Measurements from ENCODE around the gene PPP4R2. TPM values are rescaled to one million over a fixed set of nuclear protein-coding genes. Genes with fewer than 3 reads are reported as not detected.

PPP4R2 gene
- total and polyA plus RNA-seq, 2 donors (not counting 3 experiments of a cell fraction or from before 2014, with no cell fraction given): 6.5 to 74.4 TPM

- no peaks in the 10 kb centered on the region for H4K20me1 ChIP-seq (replicated peaks; ENCODE audit: control insufficient read depth, extremely low read depth, insufficient read depth, low read length)
- POLR2A ChIA-PET: no interaction called here
- H3K4me3 ChIP-seq (replicated peaks in 1 of 3; ENCODE audit: insufficient read depth in 1 of 3, low read depth in 1 of 3, low read length in 3 of 3): no peak overlapping the region
- BruUV-seq (replicated peaks): no TSS peak
- H3K36me3 ChIP-seq (ENCODE audit: control insufficient read depth in 2 of 2, extremely low read depth in 1 of 2, insufficient read depth in 2 of 2, low read length in 2 of 2): no peaks in the 10 kb centered on the region
- H2AFZ ChIP-seq (ENCODE audit: low read depth, low read length): no peak overlapping the region
- no peaks in the 10 kb centered on the region for H3K9me3 ChIP-seq (replicated peaks; ENCODE audit: control insufficient read depth, insufficient read depth, low read length)
- CTCF ChIA-PET: interaction anchor here (8.8 kb wide), 1 partner anchor 66 kb away, joined by 69 read pairs; no protein-coding TSS in a partner anchor
- dilution Hi-C loops (cut with MboI; ENCODE audit: extremely low pct_ligation_motif_present, low sequenced_read_pairs) (no loop called here), intact Hi-C loops (cut with micrococcal nuclease) (no loop called here)
- H3K27me3 ChIP-seq (ENCODE audit: control insufficient read depth in 2 of 2, insufficient read depth in 2 of 2, low read length in 2 of 2): no peaks in the 10 kb centered on the region
- no peak overlapping the region for H3K4me2 ChIP-seq (ENCODE audit: insufficient read depth, low read length)
- H3K79me2 ChIP-seq (ENCODE audit: control insufficient read depth, insufficient read depth, low read length): no peaks in the 10 kb centered on the region
- TF ChIP-seq MYC (IDR thresholded peaks at IDR 0.05; ENCODE audit: low read depth, low read length): no peak
- TF ChIP-seq FOS (IDR thresholded peaks at IDR 0.05; ENCODE audit: borderline replicate concordance, insufficient read depth, low read length): no peak
- TF ChIP-seq EZH2 (IDR thresholded peaks at IDR 0.05; ENCODE audit: borderline replicate concordance, low read depth, low read length, severe bottlenecking): no peak
- TF ChIP-seq POLR2AphosphoS5 (IDR thresholded peaks at IDR 0.05; ENCODE audit: insufficient read depth, low read depth, low read length): no peak
- TF ChIP-seq CTCF (IDR thresholded peaks at IDR 0.05; ENCODE audit: extremely low read depth in 1 of 2, insufficient read depth in 1 of 2, low read depth in 1 of 2, low read length in 2 of 2): no peak
- TF ChIP-seq MAX (IDR thresholded peaks at IDR 0.05; ENCODE audit: insufficient read depth, insufficient read length): no peak
- TF ChIP-seq JUN (IDR thresholded peaks at IDR 0.05; ENCODE audit: borderline replicate concordance, insufficient read depth, insufficient read length, low read depth): no peak
- TF ChIP-seq POLR2A (IDR thresholded peaks at IDR 0.05; ENCODE audit: low read depth, low read length): no peak
- TF ChIP-seq GATA2 (IDR thresholded peaks at IDR 0.05; ENCODE audit: insufficient read depth, insufficient read length, low read depth, low read length): no peak
- H3K9me1 ChIP-seq (replicated peaks; ENCODE audit: control insufficient read depth, extremely low read depth, insufficient read depth, low read length): no peaks in the 10 kb centered on the region
- FAIRE-seq (no peak), DNase-seq (ENCODE audit: low read depth, low spot score) (no peak)
- no peak overlapping the region for H3K27ac ChIP-seq (ENCODE audit: insufficient read depth, low read depth, low read length)
- H3K4me1 ChIP-seq (ENCODE audit: control insufficient read depth, extremely low read depth, insufficient read depth, low read length): no peaks in the 10 kb centered on the region
- no peak overlapping the region for H3K9ac ChIP-seq (replicated peaks; ENCODE audit: extremely low read depth, insufficient read depth, low read length)
Measured at GRCh38 chr3:72990701-72991395, 5.8 kb upstream of the PPP4R2 start.

Measured in endothelial cell of umbilical vein (primary cell).